H1 (cell line): ENCODE measurements around the gene PSG1. TPM values are rescaled to one million over a fixed set of nuclear protein-coding genes. Genes with fewer than 3 reads are reported as not detected.
"Not testable (repeated sequence)": the region's sequence is repeated elsewhere in the genome, so short reads cannot be mapped to it uniquely, and the experiment has no call there.

ENCODE experiments used
- CTCF ChIA-PET: fragments of 300-600 bp; sonication (Branson Sonifier 250); formaldehyde crosslinking; loops from one replicate; lab custom pipeline; 2021; ENCODE audit not compliant: partially characterized antibody; lab: Charles Lee
- POLR2A ChIA-PET: fragments of 300-600 bp; sonication (Branson Sonifier 250); formaldehyde crosslinking; loops from one replicate; lab custom pipeline; 2021; ENCODE audit warnings: inconsistent platforms; ENCODE audit not compliant: partially characterized antibody; lab: Charles Lee
- DNase-seq, 2 experiments: peaks; one replicate each; pipeline versions ENCODE4 v3.0.0 to v3.0.0-alpha.2; 2010 to 2022; ENCODE audit warnings: low spot score in 2 of 2, low read depth in 1 of 2, mixed read lengths in 1 of 2
- FAIRE-seq: peaks from 2 replicates; lab custom pipeline; 2011; peaks lifted over from hg19 to GRCh38; lab: Jason Lieb, UNC
- H2AFZ ChIP-seq: 2 replicates; pipeline ENCODE4 v1.8.1; 2012; ENCODE audit warnings: low read length, inconsistent platforms
- H2AK5ac ChIP-seq: 2 replicates; pipeline ENCODE4 v1.6.1; 2013; ENCODE audit warnings: low read depth, low read length
- H2BK120ac ChIP-seq: replicated peaks from 2 replicates; pipeline ENCODE3; 2013; ENCODE audit warnings: low read depth, low read length, inconsistent platforms
- H2BK12ac ChIP-seq: 2 replicates; pipeline ENCODE4 v1.6.1; 2013; ENCODE audit warnings: low read depth, low read length
- H2BK15ac ChIP-seq: 2 replicates; pipeline ENCODE4 v1.6.1; 2013; ENCODE audit warnings: low read length
- H2BK20ac ChIP-seq: 2 replicates; pipeline ENCODE4 v1.6.1; 2013; ENCODE audit warnings: low read length
- H2BK5ac ChIP-seq: 2 replicates; pipeline ENCODE4 v1.6.1; 2013; ENCODE audit warnings: low read depth, low read length
- H3K14ac ChIP-seq: 2 replicates; pipeline ENCODE4 v1.6.1; 2013; ENCODE audit warnings: inconsistent platforms; ENCODE audit not compliant: insufficient read length
- H3K18ac ChIP-seq: 2 replicates; pipeline ENCODE4 v1.6.1; 2013; ENCODE audit warnings: low read length; ENCODE audit errors: extremely low read depth
- H3K23ac ChIP-seq: 2 replicates; pipeline ENCODE4 v1.6.1; 2013; ENCODE audit warnings: inconsistent platforms; ENCODE audit not compliant: insufficient read length
- H3K23me2 ChIP-seq: 2 replicates; pipeline ENCODE4 v1.6.1; 2013; ENCODE audit warnings: low read depth, low read length
- H3K27ac ChIP-seq: 2 replicates; pipeline ENCODE4 v1.6.1; 2011; ENCODE audit warnings: low read depth, low read length, inconsistent platforms
- H3K27me3 ChIP-seq, 4 experiments: replicated peaks in 1 of 4; 1 replicate in 1 of 4; 2 replicates in 3 of 4; pipeline versions ENCODE4 v1.6.1 to v1.8.1; 2011 to 2013; ENCODE audit warnings: low read length in 3 of 4, mild to moderate bottlenecking in 3 of 4, inconsistent platforms in 2 of 4, mixed read lengths in 2 of 4, moderate library complexity in 1 of 4; ENCODE audit not compliant: control insufficient read depth in 3 of 4, insufficient read depth in 3 of 4; ENCODE audit errors: extremely low read depth in 1 of 4
- H3K36me3 ChIP-seq, 4 experiments: 2 replicates each; pipeline versions ENCODE4 v1.6.1 to v1.8.1; 2011 to 2013; ENCODE audit warnings: mild to moderate bottlenecking in 4 of 4, low read length in 3 of 4, moderate library complexity in 2 of 4, control low read depth in 1 of 4, inconsistent platforms in 1 of 4; ENCODE audit not compliant: insufficient read depth in 4 of 4, control insufficient read depth in 2 of 4
- H3K4ac ChIP-seq: replicated peaks from 2 replicates; pipeline ENCODE3; 2013; ENCODE audit warnings: low read length, low read depth, mixed read lengths, inconsistent platforms; ENCODE audit not compliant: insufficient read length
- H3K4me1 ChIP-seq, 4 experiments: replicated peaks in 1 of 4; 1 replicate in 1 of 4; 2 replicates in 3 of 4; pipeline versions ENCODE4 v1.6.1 to v1.8.1; 2011 to 2013; ENCODE audit warnings: low read length in 3 of 4, inconsistent platforms in 2 of 4, mixed read lengths in 1 of 4; ENCODE audit not compliant: insufficient read depth in 4 of 4, control insufficient read depth in 3 of 4
- H3K4me2 ChIP-seq, 2 experiments: 2 replicates each; pipeline versions ENCODE4 v1.6.1 to v1.8.1; 2011 to 2013; ENCODE audit warnings: low read depth in 2 of 2, low read length in 2 of 2, control low read depth in 1 of 2, inconsistent platforms in 1 of 2, mild to moderate bottlenecking in 1 of 2; ENCODE audit not compliant: insufficient read depth in 1 of 2
- H3K4me3 ChIP-seq, 4 experiments: fragments of 200-600, 300-600 bp in 1 of 4; sonication (generic), shearing (Covaris generic), sonication (Bioruptor Twin) in 1 of 4; 2 replicates each; pipeline versions ENCODE4 v1.5.1 to v1.8.1; 2011 to 2016; ENCODE audit warnings: low read length in 4 of 4, low read depth in 3 of 4, control low read depth in 2 of 4, inconsistent platforms in 2 of 4, mild to moderate bottlenecking in 2 of 4, mixed read lengths in 1 of 4, moderate library complexity in 1 of 4; ENCODE audit not compliant: insufficient read depth in 2 of 4; ENCODE audit errors: extremely low read depth in 1 of 4
- H3K56ac ChIP-seq: replicated peaks from 2 replicates; pipeline ENCODE3; 2013; ENCODE audit warnings: low read depth, mild to moderate bottlenecking, mixed read lengths, low read length, inconsistent platforms; ENCODE audit not compliant: insufficient read length
- H3K79me1 ChIP-seq: 2 replicates; pipeline ENCODE4 v1.6.1; 2013; ENCODE audit warnings: low read depth, low read length, control low read depth
- H3K79me2 ChIP-seq, 2 experiments: 2 replicates each; pipeline versions ENCODE4 v1.6.1 to v1.8.1; 2012 to 2013; ENCODE audit warnings: low read length in 2 of 2, mild to moderate bottlenecking in 2 of 2, inconsistent platforms in 1 of 2; ENCODE audit not compliant: insufficient read depth in 2 of 2, control insufficient read depth in 1 of 2
- H3K9ac ChIP-seq, 4 experiments: replicated peaks in 1 of 4; 1 replicate in 1 of 4; 2 replicates in 3 of 4; pipeline versions ENCODE4 v1.6.1 to v1.8.1; 2011 to 2013; ENCODE audit warnings: low read depth in 3 of 4, low read length in 3 of 4, control low read depth in 2 of 4, mild to moderate bottlenecking in 2 of 4, moderate library complexity in 2 of 4, inconsistent platforms in 1 of 4; ENCODE audit errors: extremely low read depth in 1 of 4
- H3K9me3 ChIP-seq, 2 experiments: 2 replicates each; pipeline versions ENCODE4 v1.6.1 to v1.8.1; 2012 to 2013; ENCODE audit warnings: mild to moderate bottlenecking in 2 of 2, moderate library complexity in 2 of 2, control low read depth in 1 of 2, inconsistent platforms in 1 of 2, low read depth in 1 of 2, low read length in 1 of 2, mixed read lengths in 1 of 2; ENCODE audit not compliant: insufficient read depth in 2 of 2
- H4K20me1 ChIP-seq, 2 experiments: replicated peaks in 1 of 2; 2 replicates each; pipeline versions ENCODE3 to v1.8.1; 2011 to 2013; ENCODE audit warnings: inconsistent platforms in 2 of 2, low read length in 2 of 2, mild to moderate bottlenecking in 1 of 2; ENCODE audit not compliant: insufficient read depth in 2 of 2, control insufficient read depth in 1 of 2
- H4K5ac ChIP-seq: 2 replicates; pipeline ENCODE4 v1.6.1; 2013; ENCODE audit warnings: low read length, low read depth, mixed read lengths, inconsistent platforms; ENCODE audit not compliant: insufficient read length
- H4K8ac ChIP-seq: 2 replicates; pipeline ENCODE4 v1.8.0; 2013; ENCODE audit warnings: mild to moderate bottlenecking, moderate library complexity, low read length, inconsistent platforms; ENCODE audit not compliant: insufficient read depth; ENCODE audit errors: extremely low read depth
- H4K91ac ChIP-seq: replicated peaks from 2 replicates; pipeline ENCODE3; 2013; ENCODE audit warnings: low read length, mixed read lengths, inconsistent platforms; ENCODE audit not compliant: insufficient read length
- WGBS, 2 experiments: shearing (Covaris generic) in 1 of 2; methylation state at CpG; one replicate each; pipeline versions ENCODE4 v1.1.6 to v1.1.7; 2013 to 2015; ENCODE audit warnings: low lambda C conversion rate in 2 of 2, mixed read lengths in 2 of 2, inconsistent platforms in 1 of 2, low coverage in 1 of 2, missing lambda C conversion rate in 1 of 2; ENCODE audit not compliant: insufficient replicate concordance in 2 of 2, insufficient coverage in 1 of 2, insufficient read length in 1 of 2; ENCODE audit errors: extremely low coverage in 1 of 2, missing lambda C conversion rate in 1 of 2; 5-methylcytosine and 5-hydroxymethylcytosine counted together
- polyA plus RNA-seq, 7 experiments: library from polyadenylated mRNA; depleted of rRNA in 3 of 7; stranded (reverse) in 5 of 7; unstranded in 2 of 7; fragments of >200 nt in 5 of 7; fragments of 200-250 nt in 2 of 7; gene quantifications; 1 replicate in 5 of 7; 2 replicates in 1 of 7; 4 replicates in 1 of 7; pipeline versions ENCODE4 v1.2.1 to v1.2.3, GENCODE V29; 2011 to 2013; ENCODE audit warnings: missing spikeins in 2 of 7, mixed read lengths in 2 of 7
- total RNA-seq: library from RNA; stranded (reverse); fragmentation: NEBNext Ultra II Directional; extraction: Animal tissue kit (Norgen Biotek cat#: 25700); gene quantifications from 2 replicates; pipeline ENCODE4 v1.2.1, GENCODE V29; 2021

PSG1 gene
- total and polyA plus RNA-seq, 2 of the 8 experiments (the other 6 are each of a cell fraction or from before 2014, with no cell fraction given), result not detected

DNA sequence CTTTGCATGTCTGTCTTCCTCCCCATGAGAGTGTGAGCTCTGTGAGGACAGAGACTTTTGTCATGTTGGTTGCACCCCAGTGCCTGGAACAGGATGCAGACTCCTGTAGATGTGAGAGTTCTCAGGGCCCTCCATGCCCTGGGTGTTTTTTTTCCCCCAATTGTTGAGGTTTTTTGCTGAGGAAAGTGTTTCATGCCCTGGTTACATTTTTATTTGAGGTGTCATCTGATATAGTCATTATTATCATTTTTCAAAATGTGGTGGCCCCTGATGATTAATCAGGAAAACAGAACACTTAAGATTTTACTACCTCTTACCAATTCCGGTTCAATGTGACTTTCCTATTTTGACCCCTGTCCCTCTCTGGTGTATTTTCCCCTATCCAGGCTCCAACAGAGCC is 37.4 kb upstream of the PSG1 start:
- H2BK12ac ChIP-seq, H3K18ac ChIP-seq, H3K27ac ChIP-seq, DNase-seq, H3K14ac ChIP-seq, H3K79me1 ChIP-seq, H2BK20ac ChIP-seq, H3K79me2 ChIP-seq, H2AFZ ChIP-seq, H4K20me1 ChIP-seq, H3K27me3 ChIP-seq, H2AK5ac ChIP-seq, CTCF ChIA-PET, H4K8ac ChIP-seq, POLR2A ChIA-PET, H2BK120ac ChIP-seq, H2BK15ac ChIP-seq, H3K56ac ChIP-seq, FAIRE-seq, H3K36me3 ChIP-seq, H3K4ac ChIP-seq, H3K23me2 ChIP-seq, H3K9ac ChIP-seq, H4K5ac ChIP-seq, H3K23ac ChIP-seq, H3K4me2 ChIP-seq, H3K4me3 ChIP-seq, H3K4me1 ChIP-seq, H4K91ac ChIP-seq, H2BK5ac ChIP-seq: not testable (repeated sequence)
- H3K9me3 ChIP-seq, result peaks cover 29 to 72% of the 10 kb centered on the region in 2 experiments
- WGBS, 2 experiments, result 75% methylated on average over 1 of the region's 1 CpG; no CpG with 5 or more reads in 1 of the 2 experiments

DNA sequence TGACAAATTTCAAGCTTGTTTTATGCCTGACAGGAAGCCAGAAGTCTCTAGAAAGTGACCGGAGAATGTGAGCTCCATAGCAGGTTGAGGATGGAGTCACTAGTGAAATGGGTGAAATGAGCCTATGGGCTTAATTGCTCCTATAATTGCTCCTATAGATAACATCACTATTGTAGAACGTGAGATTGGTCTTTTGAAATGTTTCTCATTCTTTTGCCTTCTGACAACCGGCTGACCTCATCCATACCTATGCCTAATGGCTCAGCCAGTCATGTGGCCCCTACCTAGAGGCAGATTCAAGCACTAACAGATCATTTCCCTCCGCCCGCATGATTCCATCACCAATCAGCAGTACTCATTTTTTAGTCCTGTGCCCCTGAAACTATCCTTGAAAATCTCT is 34.0 kb upstream of the PSG1 start:
- peaks cover 40 to 84% of the 10 kb centered on the region in 2 experiments for H3K9me3 ChIP-seq
- POLR2A ChIA-PET, H3K14ac ChIP-seq, FAIRE-seq, H2BK120ac ChIP-seq, H4K91ac ChIP-seq, H3K18ac ChIP-seq, H4K8ac ChIP-seq, H2AFZ ChIP-seq, CTCF ChIA-PET, H3K4ac ChIP-seq, H3K4me2 ChIP-seq, H3K27me3 ChIP-seq, H2AK5ac ChIP-seq, H3K79me2 ChIP-seq, H2BK20ac ChIP-seq, H3K23ac ChIP-seq, H4K20me1 ChIP-seq, H3K4me3 ChIP-seq, H3K4me1 ChIP-seq, H3K27ac ChIP-seq, H2BK12ac ChIP-seq, H2BK5ac ChIP-seq, H3K36me3 ChIP-seq, H2BK15ac ChIP-seq, H3K79me1 ChIP-seq, H4K5ac ChIP-seq, H3K9ac ChIP-seq, H3K56ac ChIP-seq, DNase-seq, H3K23me2 ChIP-seq: not testable (repeated sequence)
- WGBS, 2 experiments, result 73% methylated on average over 5 of the region's 5 CpGs; no CpG with 5 or more reads in 1 of the 2 experiments
